ENCODE data around the gene PRB2.
"Not testable (repeated sequence)": the region's sequence is repeated elsewhere in the genome, so short reads cannot be mapped to it uniquely, and the experiment has no call there.

PRB2 gene

GRCh38 chr12:11395467-11395866 is at the start of gene PRB2:
TSS of gene PRB2 (minus strand) at chr12:11395567. CDS start at chr12:11395529, 38 bp downstream.
- not testable (repeated sequence) for TF ChIP-seq CTCF (IDR thresholded peaks at IDR 0.05)

- no peak for TF ChIP-seq CTCF (IDR thresholded peaks at IDR 0.05)
Observed at GRCh38 chr12:11437966-11438365, 42.6 kb upstream of the PRB2 start.

- no peak for TF ChIP-seq CTCF (IDR thresholded peaks at IDR 0.05)
Observed at GRCh38 chr12:11433664-11434063, 38.3 kb upstream of the PRB2 start.

- no peak for TF ChIP-seq CTCF (IDR thresholded peaks at IDR 0.05)
Observed at GRCh38 chr12:11431486-11431885, 36.1 kb upstream of the PRB2 start.

GRCh38 chr12:11427341-11427740 is 32.0 kb upstream of the PRB2 start:
- TF ChIP-seq CTCF (IDR thresholded peaks at IDR 0.05): no peak

- TF ChIP-seq CTCF (IDR thresholded peaks at IDR 0.05): no peak
Observed at GRCh38 chr12:11412731-11413130, 17.4 kb upstream of the PRB2 start.

- TF ChIP-seq CTCF (IDR thresholded peaks at IDR 0.05): no peak
Observed at GRCh38 chr12:11408096-11408495, 12.7 kb upstream of the PRB2 start.

- TF ChIP-seq CTCF (IDR thresholded peaks at IDR 0.05): no peak
Observed at GRCh38 chr12:11397366-11397765, 2.0 kb upstream of the PRB2 start.

All from LNCAP (cell line).